Fibroblast of peridontal ligament (primary cell): ENCODE results near the gene PHKA1.
"Not testable (repeated sequence)": the region's sequence is repeated elsewhere in the genome, so short reads cannot be mapped to it uniquely, and the experiment has no call there.

ENCODE experiments used
- DNase-seq: peaks from one replicate; pipeline ENCODE4 v3.0.0-alpha.2; 2010; ENCODE audit errors: extremely low read depth

The PHKA1 gene

GRCh38 chrX:72666451-72666850 is 47.7 kb downstream of the PHKA1 start:
- no peak for DNase-seq

GRCh38 chrX:72663737-72664136 is 50.4 kb downstream of the PHKA1 start:
- no peak for DNase-seq

GRCh38 chrX:72662020-72662747 is 51.9 kb downstream of the PHKA1 start:
- no peak for DNase-seq

GRCh38 chrX:72659723-72660122 is 54.4 kb downstream of the PHKA1 start:
- DNase-seq: no peak

- no peak for DNase-seq
Observed at GRCh38 chrX:72652082-72652481, 62.0 kb downstream of the PHKA1 start.

GRCh38 chrX:72644946-72645345 is 69.2 kb downstream of the PHKA1 start:
- no peak for DNase-seq

GRCh38 chrX:72641611-72642010 is 72.5 kb downstream of the PHKA1 start:
- no peak for DNase-seq

- DNase-seq: no peak
Observed at GRCh38 chrX:72635930-72636329, 78.2 kb downstream of the PHKA1 start.

GRCh38 chrX:72634331-72634730 is 79.8 kb downstream of the PHKA1 start:
- no peak for DNase-seq

- DNase-seq: no peak
Observed at GRCh38 chrX:72630185-72630584, 83.9 kb downstream of the PHKA1 start.

- no peak for DNase-seq
Observed at GRCh38 chrX:72624194-72624593, 89.9 kb downstream of the PHKA1 start.

- peak; percentile 31 for DNase-seq
Observed at GRCh38 chrX:72621625-72622485, 92.3 kb downstream of the PHKA1 start.

GRCh38 chrX:72621163-72621562 is 92.9 kb downstream of the PHKA1 start:
- no peak for DNase-seq

GRCh38 chrX:72620550-72621145 is 93.5 kb downstream of the PHKA1 start:
- DNase-seq: peak; percentile 79

- peak; percentile 13 for DNase-seq
Observed at GRCh38 chrX:72609313-72609712, 104.8 kb downstream of the PHKA1 start.

GRCh38 chrX:72604705-72605104 is 109.4 kb downstream of the PHKA1 start:
- no peak for DNase-seq

GRCh38 chrX:72604112-72604511 is 110.0 kb downstream of the PHKA1 start:
- DNase-seq: no peak

- not testable (repeated sequence) for DNase-seq
Observed at GRCh38 chrX:72591038-72591437, 123.1 kb downstream of the PHKA1 start.

GRCh38 chrX:72584163-72584562 is 129.9 kb downstream of the PHKA1 start:
- no peak for DNase-seq

- DNase-seq: peak; percentile 66
Observed at GRCh38 chrX:72576141-72576894, 137.8 kb downstream of the PHKA1 start.

- DNase-seq: no peak
Observed at GRCh38 chrX:72573158-72573511, 141.0 kb downstream of the PHKA1 start.
